BE2C (cell line): ENCODE results near the gene INPP4A.

Experiments
- DNase-seq: peaks from one replicate; pipeline ENCODE4 v3.0.0-alpha.2; 2020
- H3K27me3 ChIP-seq: fragments of 250-450 bp; sonication (Bioruptor Pico); 2 replicates; pipeline ENCODE4 v1.5.1; 2020; ENCODE audit warnings: mild to moderate bottlenecking
- H3K36me3 ChIP-seq: fragments of 250-450 bp; sonication (Bioruptor Pico); 2 replicates; pipeline ENCODE4 v1.5.1; 2020; ENCODE audit warnings: mild to moderate bottlenecking
- H3K4me1 ChIP-seq: fragments of 250-450 bp; sonication (Bioruptor Pico); 2 replicates; pipeline ENCODE4 v1.5.1; 2020
- H3K4me3 ChIP-seq: 2 replicates; pipeline ENCODE4 v1.5.1; 2011; ENCODE audit warnings: low read depth, low read length
- H3K9me3 ChIP-seq: fragments of 250-450 bp; sonication (Bioruptor Pico); 2 replicates; pipeline ENCODE4 v1.5.1; 2020
- TF ChIP-seq, protein P1 (sequence below): IDR thresholded peaks from 2 replicates; pipeline ENCODE4 v1.5.1; 2012; ENCODE audit warnings: mild to moderate bottlenecking, low read depth, low read length

Gene INPP4A

GRCh38 chr2:98538280-98539041 lies 93.8 kb downstream of the INPP4A start:
- Histone ChIP-seq H3K4me1 (no peaks in the 10 kb centered on the region; the same call in none of the 2 replicates), H3K36me3 (no peaks in the 10 kb centered on the region), H3K27me3 (no peaks in the 10 kb centered on the region), H3K9me3 (no peaks in the 10 kb centered on the region), H3K4me3 (no peak overlapping the region)
- TF ChIP-seq, protein P1, sequence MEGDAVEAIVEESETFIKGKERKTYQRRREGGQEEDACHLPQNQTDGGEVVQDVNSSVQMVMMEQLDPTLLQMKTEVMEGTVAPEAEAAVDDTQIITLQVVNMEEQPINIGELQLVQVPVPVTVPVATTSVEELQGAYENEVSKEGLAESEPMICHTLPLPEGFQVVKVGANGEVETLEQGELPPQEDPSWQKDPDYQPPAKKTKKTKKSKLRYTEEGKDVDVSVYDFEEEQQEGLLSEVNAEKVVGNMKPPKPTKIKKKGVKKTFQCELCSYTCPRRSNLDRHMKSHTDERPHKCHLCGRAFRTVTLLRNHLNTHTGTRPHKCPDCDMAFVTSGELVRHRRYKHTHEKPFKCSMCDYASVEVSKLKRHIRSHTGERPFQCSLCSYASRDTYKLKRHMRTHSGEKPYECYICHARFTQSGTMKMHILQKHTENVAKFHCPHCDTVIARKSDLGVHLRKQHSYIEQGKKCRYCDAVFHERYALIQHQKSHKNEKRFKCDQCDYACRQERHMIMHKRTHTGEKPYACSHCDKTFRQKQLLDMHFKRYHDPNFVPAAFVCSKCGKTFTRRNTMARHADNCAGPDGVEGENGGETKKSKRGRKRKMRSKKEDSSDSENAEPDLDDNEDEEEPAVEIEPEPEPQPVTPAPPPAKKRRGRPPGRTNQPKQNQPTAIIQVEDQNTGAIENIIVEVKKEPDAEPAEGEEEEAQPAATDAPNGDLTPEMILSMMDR: no peak
- DNase-seq: no peak

- Histone ChIP-seq H3K36me3 (no peaks in the 10 kb centered on the region), H3K4me1 (no peaks in the 10 kb centered on the region; the same call in none of the 2 replicates), H3K27me3 (no peaks in the 10 kb centered on the region), H3K4me3 (no peak overlapping the region), H3K9me3 (no peaks in the 10 kb centered on the region)
- TF ChIP-seq, protein P1: no peak
- no peak for DNase-seq
Measured at GRCh38 chr2:98539056-98539735, 94.5 kb downstream of the INPP4A start.

DNA sequence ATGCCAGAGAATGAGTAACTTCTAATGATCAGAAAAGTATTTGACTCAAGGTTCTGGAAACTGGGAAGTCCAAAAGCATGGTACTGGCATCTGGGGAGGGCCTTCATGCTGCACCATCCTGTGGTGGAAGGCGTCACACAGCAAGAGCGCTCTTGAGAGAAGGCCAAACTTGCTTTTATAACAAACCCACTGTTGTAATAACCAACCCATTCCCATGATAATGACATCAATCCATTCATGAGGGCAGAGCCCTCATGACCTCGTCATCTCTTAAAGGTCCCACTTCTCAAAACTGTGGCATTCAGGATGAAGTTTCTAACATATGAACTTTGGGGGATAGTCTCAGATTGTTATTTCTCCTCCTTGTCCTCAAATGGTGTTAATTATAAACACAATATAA lies 95.9 kb downstream of the INPP4A start:
- Histone ChIP-seq H3K4me1 (no peaks in the 10 kb centered on the region; the same call in 1 of the 2 replicates), H3K36me3 (no peaks in the 10 kb centered on the region), H3K4me3 (no peak overlapping the region), H3K9me3 (no peaks in the 10 kb centered on the region), H3K27me3 (no peaks in the 10 kb centered on the region)
- TF ChIP-seq, protein P1: no peak
- no peak for DNase-seq

- Histone ChIP-seq H3K27me3 (no peaks in the 10 kb centered on the region), H3K36me3 (no peaks in the 10 kb centered on the region)
Measured at GRCh38 chr2:98541489-98541888, 96.8 kb downstream of the INPP4A start.

GRCh38 chr2:98541906-98542305 lies 97.2 kb downstream of the INPP4A start:
- TF ChIP-seq, protein P1: no peak
- H3K9me3 ChIP-seq: no peaks in the 10 kb centered on the region
- no peak for DNase-seq
- no peaks in the 10 kb centered on the region for H3K4me1 ChIP-seq
- H3K4me3 ChIP-seq: no peak overlapping the region
- no peaks in the 10 kb centered on the region for H3K27me3 ChIP-seq
- H3K36me3 ChIP-seq: no peaks in the 10 kb centered on the region

More at GRCh38 chr2:98541489-98541888, 96.8 kb downstream of the INPP4A start:
- Histone ChIP-seq H3K4me3 (no peak overlapping the region), H3K9me3 (no peaks in the 10 kb centered on the region), H3K4me1 (no peaks in the 10 kb centered on the region)
- DNase-seq: no peak
- TF ChIP-seq, protein P1: no peak

GRCh38 chr2:98543214-98543613 lies 98.6 kb downstream of the INPP4A start:
- no peak overlapping the region for H3K4me3 ChIP-seq
- H3K36me3 ChIP-seq: no peaks in the 10 kb centered on the region
- TF ChIP-seq, protein P1: no peak
- no peak for DNase-seq
- H3K4me1 ChIP-seq: no peaks in the 10 kb centered on the region
- H3K9me3 ChIP-seq: no peaks in the 10 kb centered on the region
- H3K27me3 ChIP-seq: no peaks in the 10 kb centered on the region
